GM12872 (cell line): ENCODE measurements around the gene CFAP68.

Source experiments
- TF ChIP-seq, protein P1 (sequence below): IDR thresholded peaks from 3 replicates; pipeline ENCODE4 v1.5.1; 2011; ENCODE audit warnings: low read depth, mild to moderate bottlenecking, low read length, moderate library complexity; ENCODE audit not compliant: insufficient read depth

The CFAP68 gene

DNA sequence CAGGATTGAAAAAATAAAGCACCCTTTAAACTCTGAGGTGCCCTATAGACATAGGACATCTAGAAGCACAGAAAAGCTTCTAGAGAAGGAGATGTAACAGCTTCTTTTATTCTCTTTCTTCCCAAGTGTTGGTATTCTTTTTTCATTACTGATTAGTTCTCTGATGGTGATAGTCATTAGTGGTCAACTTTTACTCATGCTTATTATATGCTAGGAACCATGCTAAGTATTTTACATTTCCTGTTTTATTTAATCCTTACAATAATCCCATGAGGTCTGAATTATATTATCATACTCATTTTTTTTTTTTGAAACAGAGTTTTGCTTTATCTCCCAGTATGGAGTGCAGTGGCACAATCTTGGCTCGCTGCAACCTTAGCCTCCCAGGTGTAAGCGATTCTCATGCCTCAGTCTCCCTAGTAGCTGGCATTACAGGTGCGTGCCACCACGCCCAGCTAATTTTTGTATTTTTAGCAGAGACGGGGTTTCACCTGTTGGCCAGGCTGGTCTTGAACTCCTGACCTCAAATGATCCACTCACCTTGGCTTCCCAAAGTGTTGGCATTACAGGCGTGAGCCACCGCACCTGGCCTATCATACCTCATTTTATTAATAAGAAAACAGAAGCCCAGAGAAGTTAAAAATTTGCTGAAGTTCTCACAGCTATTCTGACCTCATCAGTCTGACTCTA is 42.3 kb downstream of the CFAP68 start:
- TF ChIP-seq, protein P1, sequence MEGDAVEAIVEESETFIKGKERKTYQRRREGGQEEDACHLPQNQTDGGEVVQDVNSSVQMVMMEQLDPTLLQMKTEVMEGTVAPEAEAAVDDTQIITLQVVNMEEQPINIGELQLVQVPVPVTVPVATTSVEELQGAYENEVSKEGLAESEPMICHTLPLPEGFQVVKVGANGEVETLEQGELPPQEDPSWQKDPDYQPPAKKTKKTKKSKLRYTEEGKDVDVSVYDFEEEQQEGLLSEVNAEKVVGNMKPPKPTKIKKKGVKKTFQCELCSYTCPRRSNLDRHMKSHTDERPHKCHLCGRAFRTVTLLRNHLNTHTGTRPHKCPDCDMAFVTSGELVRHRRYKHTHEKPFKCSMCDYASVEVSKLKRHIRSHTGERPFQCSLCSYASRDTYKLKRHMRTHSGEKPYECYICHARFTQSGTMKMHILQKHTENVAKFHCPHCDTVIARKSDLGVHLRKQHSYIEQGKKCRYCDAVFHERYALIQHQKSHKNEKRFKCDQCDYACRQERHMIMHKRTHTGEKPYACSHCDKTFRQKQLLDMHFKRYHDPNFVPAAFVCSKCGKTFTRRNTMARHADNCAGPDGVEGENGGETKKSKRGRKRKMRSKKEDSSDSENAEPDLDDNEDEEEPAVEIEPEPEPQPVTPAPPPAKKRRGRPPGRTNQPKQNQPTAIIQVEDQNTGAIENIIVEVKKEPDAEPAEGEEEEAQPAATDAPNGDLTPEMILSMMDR, result no peak

DNA sequence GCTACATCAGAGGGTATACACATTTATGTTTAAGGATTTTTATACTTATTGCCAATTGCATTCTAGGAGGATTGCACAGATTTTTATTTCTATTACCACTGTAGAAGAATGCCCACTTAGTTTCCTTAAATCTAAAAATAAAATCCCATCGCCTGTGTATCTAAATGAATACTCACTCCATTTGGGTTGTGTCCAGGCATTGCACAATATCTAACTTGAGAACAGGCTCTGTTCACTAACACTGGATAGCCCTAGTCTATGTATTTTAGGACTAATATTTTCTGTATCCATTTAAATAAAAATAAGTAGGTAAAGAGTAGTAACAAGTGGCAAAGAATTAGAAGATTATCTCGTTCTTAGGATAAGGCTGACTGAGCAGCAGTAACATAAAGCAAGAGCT is 43.5 kb downstream of the CFAP68 start:
- TF ChIP-seq, protein P1, result no peak

GRCh38 chr11:111923351-111923788 is 44.0 kb downstream of the CFAP68 start:
- TF ChIP-seq, protein P1, result no peak

DNA sequence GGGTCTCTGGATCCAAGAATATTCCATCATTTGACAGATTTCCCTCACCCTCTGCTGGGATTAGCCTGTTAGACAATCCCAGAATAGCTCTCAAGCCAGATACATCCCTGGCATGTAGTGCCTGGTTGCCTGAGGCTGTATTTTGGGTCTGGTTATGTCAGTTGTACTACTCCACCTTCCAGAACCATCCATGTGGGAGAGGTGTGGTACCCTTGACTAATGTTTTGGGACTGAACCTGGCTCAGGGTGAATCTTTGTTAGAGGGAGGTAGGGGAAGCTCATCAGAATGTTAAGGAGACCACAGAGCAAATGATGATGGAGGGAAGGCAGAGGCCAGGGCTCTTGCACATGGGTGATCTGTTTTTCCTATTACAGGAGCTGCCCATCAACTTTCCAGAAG is 44.6 kb downstream of the CFAP68 start:
- TF ChIP-seq, protein P1, result no peak

- TF ChIP-seq, protein P1, result no peak
Observed at GRCh38 chr11:111925953-111926352, 46.6 kb downstream of the CFAP68 start.

GRCh38 chr11:111926505-111927391 is 47.4 kb downstream of the CFAP68 start:
- TF ChIP-seq, protein P1, result no peak

DNA sequence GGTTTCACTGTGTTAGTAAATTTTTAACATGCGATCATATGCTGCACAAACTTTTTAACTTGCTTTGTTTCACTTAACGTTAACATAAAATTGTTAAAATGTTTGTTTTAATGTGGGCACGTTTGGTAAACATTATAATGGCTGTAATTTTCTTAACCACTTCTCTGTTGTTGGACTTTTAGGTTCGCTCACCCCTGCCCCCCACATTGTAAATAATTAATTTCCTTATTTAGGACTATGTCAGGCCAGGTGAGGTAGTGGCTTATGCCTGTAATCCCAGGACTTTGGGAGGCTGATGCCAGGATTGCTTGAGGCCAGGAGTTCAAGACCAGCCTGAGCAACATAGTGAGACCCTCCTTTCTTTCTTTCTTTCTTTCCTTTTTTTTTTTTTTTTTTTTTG is 51.1 kb downstream of the CFAP68 start:
- TF ChIP-seq, protein P1, result no peak
